WTC11 (cell line): Measurements from ENCODE around the gene DNASE1L3. TPM values are rescaled to one million over a fixed set of nuclear protein-coding genes. Genes with fewer than 3 reads are reported as not detected.

Source experiments
- ATAC-seq: fragments of 200-7000 bp; cut with Tn5 transposase; 2 replicates; pipeline ENCODE4 v1.10.0; 2021; ENCODE audit warnings: mild to moderate bottlenecking, moderate library complexity
- CTCF ChIA-PET: fragments of 300-600 bp; sonication (Branson Sonifier 250); formaldehyde crosslinking; loops from one replicate; lab custom pipeline; 2021; ENCODE audit warnings: antibody characterized with exemption; lab: Charles Lee
- POLR2A ChIA-PET: fragments of 350-600 bp; sonication (Branson Sonifier 250); formaldehyde crosslinking; loops from one replicate; lab custom pipeline; 2021; ENCODE audit warnings: antibody characterized with exemption; lab: Charles Lee
- DNase-seq: peaks from one replicate; pipeline ENCODE4 v3.0.0; 2021; ENCODE audit warnings: low spot score
- H3K27ac Mint-ChIP-seq: 2 replicates; pipeline ENCODE4 v1.8.0; 2021; ENCODE audit warnings: mixed read lengths
- H3K27me3 Mint-ChIP-seq: 2 replicates; pipeline ENCODE4 v1.8.0; 2021; ENCODE audit warnings: low read depth, mild to moderate bottlenecking, moderate library complexity, mixed read lengths
- H3K36me3 Mint-ChIP-seq: 2 replicates; pipeline ENCODE4 v1.8.0; 2021; ENCODE audit warnings: mixed read lengths
- H3K4me1 Mint-ChIP-seq: 2 replicates; pipeline ENCODE4 v1.8.0; 2022; ENCODE audit warnings: mixed read lengths
- H3K4me3 Mint-ChIP-seq: 2 replicates; pipeline ENCODE4 v1.8.0; 2021; ENCODE audit warnings: mild to moderate bottlenecking, moderate library complexity, mixed read lengths
- H3K9me3 Mint-ChIP-seq: 2 replicates; pipeline ENCODE4 v1.8.0; 2021; ENCODE audit warnings: mixed read lengths
- AFF4 ChIP-seq: sonication (generic); formaldehyde crosslinking; IDR thresholded peaks from 2 replicates; pipeline ENCODE4 v1.8.1; 2023; ENCODE audit warnings: mild to moderate bottlenecking, missing genetic modification reagents, borderline replicate concordance
- ATF1 ChIP-seq: sonication (generic); formaldehyde crosslinking; IDR thresholded peaks from 2 replicates; pipeline ENCODE4 v1.8.1; 2023; ENCODE audit warnings: mild to moderate bottlenecking, moderate library complexity, missing genetic modification reagents
- ATF3 ChIP-seq: sonication (generic); formaldehyde crosslinking; conservative IDR thresholded peaks from 2 replicates; pipeline ENCODE4 v1.8.1; 2022; ENCODE audit warnings: mild to moderate bottlenecking, missing genetic modification reagents
- E2F4 ChIP-seq: sonication (generic); formaldehyde crosslinking; IDR thresholded peaks from 2 replicates; pipeline ENCODE4 v1.8.1; 2022; ENCODE audit warnings: low read depth, mild to moderate bottlenecking, moderate library complexity, missing genetic modification reagents, borderline replicate concordance
- EMX1 ChIP-seq: fragments of 250-450 bp; sonication (Bioruptor Pico); IDR thresholded peaks from 2 replicates; pipeline ENCODE4 v1.8.0; 2021; ENCODE audit warnings: mild to moderate bottlenecking
- GABPB1 ChIP-seq: sonication (generic); formaldehyde crosslinking; IDR thresholded peaks from 2 replicates; pipeline ENCODE4 v1.8.1; 2023; ENCODE audit warnings: mild to moderate bottlenecking, missing genetic modification reagents
- HMGXB4 ChIP-seq: sonication (generic); formaldehyde crosslinking; IDR thresholded peaks from 2 replicates; pipeline ENCODE4 v1.8.1; 2023; ENCODE audit warnings: mild to moderate bottlenecking, moderate library complexity, missing genetic modification reagents
- IRF1 ChIP-seq: sonication (generic); formaldehyde crosslinking; IDR thresholded peaks from 2 replicates; pipeline ENCODE4 v1.8.0; 2023; ENCODE audit warnings: missing genetic modification reagents
- JAZF1 ChIP-seq: fragments of 250-450 bp; sonication (Bioruptor Pico); IDR thresholded peaks from 2 replicates; pipeline ENCODE4 v1.9.0; 2021; ENCODE audit warnings: moderate library complexity, mild to moderate bottlenecking, inconsistent platforms
- MXD4 ChIP-seq: fragments of 250-450 bp; sonication (Bioruptor Pico); IDR thresholded peaks from 2 replicates; pipeline ENCODE4 v1.8.0; 2021; ENCODE audit warnings: mild to moderate bottlenecking, moderate library complexity, borderline replicate concordance
- MYBL2 ChIP-seq: sonication (generic); formaldehyde crosslinking; IDR thresholded peaks from 2 replicates; pipeline ENCODE4 v1.8.1; 2023; ENCODE audit warnings: mild to moderate bottlenecking, moderate library complexity, missing genetic modification reagents
- OVOL2 ChIP-seq: fragments of 250-450 bp; sonication (Bioruptor Pico); IDR thresholded peaks from 2 replicates; pipeline ENCODE4 v1.9.0; 2021; ENCODE audit warnings: mild to moderate bottlenecking, borderline replicate concordance
- RELA ChIP-seq: sonication (generic); formaldehyde crosslinking; IDR thresholded peaks from 2 replicates; pipeline ENCODE4 v1.8.1; 2022; ENCODE audit warnings: missing genetic modification reagents, mild to moderate bottlenecking, borderline replicate concordance
- SMAD4 ChIP-seq: sonication (generic); formaldehyde crosslinking; IDR thresholded peaks from 2 replicates; pipeline ENCODE4 v1.8.0; 2022; ENCODE audit warnings: mild to moderate bottlenecking, missing genetic modification reagents
- USF1 ChIP-seq: sonication (generic); formaldehyde crosslinking; IDR thresholded peaks from 2 replicates; pipeline ENCODE4 v1.8.0; 2022; ENCODE audit warnings: mild to moderate bottlenecking, missing genetic modification reagents
- ZNF121 ChIP-seq: sonication (generic); formaldehyde crosslinking; IDR thresholded peaks from 2 replicates; pipeline ENCODE4 v1.8.0; 2023; ENCODE audit warnings: missing genetic modification reagents
- total RNA-seq: library from RNA; stranded (reverse); gene quantifications from 3 replicates; pipeline ENCODE4 v1.2.3, GENCODE V29; 2021
- TF ChIP-seq, protein P1 (sequence below): sonication (generic); formaldehyde crosslinking; IDR thresholded peaks from 2 replicates; pipeline ENCODE4 v1.8.0; 2022; ENCODE audit warnings: mild to moderate bottlenecking, missing genetic modification reagents

DNASE1L3 gene
- total RNA-seq, 1 experiment from 2014 or later: not detected

DNA sequence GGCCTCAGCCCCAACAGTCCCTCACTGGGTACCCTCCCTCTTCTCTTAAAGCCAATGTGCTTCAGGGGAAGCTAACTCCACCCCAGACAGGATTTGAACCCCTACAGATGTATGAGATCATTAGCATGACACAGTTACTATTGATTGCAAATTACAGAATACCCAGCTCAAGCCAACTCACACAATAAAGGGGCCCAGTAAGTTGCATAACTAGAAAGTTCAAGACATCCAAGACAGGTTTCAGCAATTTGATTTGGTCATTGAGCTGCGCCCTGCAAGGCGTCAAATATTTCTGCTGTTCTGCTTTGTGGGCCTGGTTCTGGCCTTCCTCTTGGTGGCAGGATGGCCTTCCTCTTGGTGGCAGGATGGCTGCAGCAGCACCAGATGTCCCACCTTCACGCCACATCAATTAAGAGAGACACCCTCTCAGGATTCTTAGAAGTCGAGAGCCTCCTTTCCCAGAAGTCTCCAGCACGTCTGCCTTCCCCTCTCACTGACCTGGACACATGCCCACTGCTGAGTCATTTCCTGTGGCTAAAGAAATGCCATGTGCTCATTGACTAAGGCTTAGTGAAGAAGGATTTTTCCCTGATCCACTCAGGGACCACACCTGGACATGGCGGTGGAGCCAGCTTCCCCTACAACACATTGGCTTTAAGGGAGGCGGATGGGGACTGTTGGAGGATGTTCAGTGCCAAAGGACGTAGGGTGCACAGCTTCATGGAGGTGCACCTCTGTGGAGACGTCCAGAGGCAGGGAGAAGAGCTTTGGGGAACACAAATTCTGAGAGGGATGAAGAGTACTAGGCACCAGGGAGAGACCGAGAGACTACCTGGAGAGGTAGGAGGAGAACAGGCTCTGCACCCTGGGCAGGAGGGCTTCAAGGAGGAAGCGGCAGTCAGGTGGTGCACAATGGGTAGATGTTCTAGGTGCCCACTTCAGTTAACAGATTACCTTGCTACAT lies 49.1 kb downstream of the DNASE1L3 start:
- Mint-ChIP-seq H3K9me3 (no peaks in the 10 kb centered on the region), H3K4me3 (no peak overlapping the region), H3K36me3 (peaks cover 64% of the 10 kb centered on the region), H3K27ac (no peak overlapping the region), H3K4me1 (no peaks in the 10 kb centered on the region), H3K27me3 (no peaks in the 10 kb centered on the region)
- DNase-seq (no peak), ATAC-seq (no peak)
- no peak for TF ChIP-seq ZNF121 (CRISPR knock-in tag)
- TF ChIP-seq E2F4: no peak
- TF ChIP-seq ATF3 (CRISPR knock-in tag): no peak
- TF ChIP-seq GABPB1 (CRISPR knock-in tag): no peak
- TF ChIP-seq ATF1: no peak
- TF ChIP-seq IRF1 (CRISPR knock-in tag): no peak
- no peak for TF ChIP-seq RELA (CRISPR knock-in tag)
- TF ChIP-seq SMAD4 (CRISPR knock-in tag): no peak
- no peak for TF ChIP-seq JAZF1 (CRISPR knock-in tag)
- no peak for TF ChIP-seq OVOL2 (CRISPR knock-in tag)
- TF ChIP-seq EMX1: no peak
- no peak for TF ChIP-seq MXD4
- no peak for TF ChIP-seq MYBL2 (CRISPR knock-in tag)
- TF ChIP-seq AFF4 (CRISPR knock-in tag): no peak
- TF ChIP-seq USF1 (CRISPR knock-in tag): no peak
- no peak for TF ChIP-seq HMGXB4 (CRISPR knock-in tag)
- TF ChIP-seq, protein P1, sequence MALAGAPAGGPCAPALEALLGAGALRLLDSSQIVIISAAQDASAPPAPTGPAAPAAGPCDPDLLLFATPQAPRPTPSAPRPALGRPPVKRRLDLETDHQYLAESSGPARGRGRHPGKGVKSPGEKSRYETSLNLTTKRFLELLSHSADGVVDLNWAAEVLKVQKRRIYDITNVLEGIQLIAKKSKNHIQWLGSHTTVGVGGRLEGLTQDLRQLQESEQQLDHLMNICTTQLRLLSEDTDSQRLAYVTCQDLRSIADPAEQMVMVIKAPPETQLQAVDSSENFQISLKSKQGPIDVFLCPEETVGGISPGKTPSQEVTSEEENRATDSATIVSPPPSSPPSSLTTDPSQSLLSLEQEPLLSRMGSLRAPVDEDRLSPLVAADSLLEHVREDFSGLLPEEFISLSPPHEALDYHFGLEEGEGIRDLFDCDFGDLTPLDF (CRISPR knock-in tag): no peak
- CTCF ChIA-PET: interaction anchor here (2.8 kb wide), 1 partner anchor 16 kb away, joined by 9 read pairs; no protein-coding TSS in a partner anchor
- POLR2A ChIA-PET: no interaction called here
